GM23338 (cell line): ENCODE data around the gene GAK. TPM values are rescaled to one million over a fixed set of nuclear protein-coding genes. Genes with fewer than 3 reads are reported as not detected.

ENCODE experiments used
- ATAC-seq: fragments of 200-7000 bp; cut with Tn5 transposase; 3 replicates; pipeline ENCODE4 v1.9.1; 2020
- DNase-seq: peaks from one replicate; pipeline ENCODE4 v3.0.0-alpha.2; 2015; ENCODE audit warnings: low spot score
- H2AFZ ChIP-seq: fragments of 200-600 bp; sonication (generic); 2 replicates; pipeline ENCODE4 v1.8.0; 2016; ENCODE audit warnings: antibody characterized with exemption, mild to moderate bottlenecking, moderate library complexity
- H3F3A ChIP-seq: fragments of 200-600 bp; sonication (generic); replicated peaks from 2 replicates; pipeline ENCODE4 v1.8.0; 2017; ENCODE audit warnings: antibody characterized with exemption, mixed run types, low read depth
- H3K27ac ChIP-seq: fragments of 200-600 bp; sonication (generic); 2 replicates; pipeline ENCODE4 v1.6.1; 2016; ENCODE audit warnings: low read depth
- H3K27me3 ChIP-seq: fragments of 200-600 bp; sonication (generic); 2 replicates; pipeline ENCODE4 v1.8.0; 2016; ENCODE audit warnings: mild to moderate bottlenecking, mixed run types, moderate library complexity; ENCODE audit not compliant: insufficient read depth
- H3K36me3 ChIP-seq: fragments of 200-600 bp; sonication (generic); 2 replicates; pipeline ENCODE4 v1.8.0; 2016; ENCODE audit warnings: mild to moderate bottlenecking; ENCODE audit not compliant: insufficient read depth
- H3K4me1 ChIP-seq: fragments of 200-600 bp; sonication (generic); 2 replicates; pipeline ENCODE4 v1.8.0; 2016; ENCODE audit warnings: mild to moderate bottlenecking, moderate library complexity; ENCODE audit not compliant: insufficient read depth
- H3K4me2 ChIP-seq: fragments of 200-600 bp; sonication (generic); 2 replicates; pipeline ENCODE4 v1.7.1; 2017; ENCODE audit warnings: mixed run types
- H3K4me3 ChIP-seq: fragments of 200-600 bp; sonication (generic); 2 replicates; pipeline ENCODE4 v1.6.1; 2016; ENCODE audit warnings: mixed run types
- H3K79me2 ChIP-seq: fragments of 200-600 bp; sonication (generic); replicated peaks from 2 replicates; pipeline ENCODE4 v1.8.0; 2017; ENCODE audit warnings: mild to moderate bottlenecking; ENCODE audit not compliant: insufficient read depth
- H3K9me2 ChIP-seq: fragments of 200-600 bp; sonication (generic); 2 replicates; pipeline ENCODE4 v1.8.0; 2017; ENCODE audit not compliant: insufficient read depth
- H4K20me1 ChIP-seq: fragments of 200-600 bp; sonication (generic); replicated peaks from 2 replicates; pipeline ENCODE4 v1.8.0; 2017; ENCODE audit warnings: mild to moderate bottlenecking; ENCODE audit not compliant: insufficient read depth
- H3K27ac Mint-ChIP-seq: 2 replicates; pipeline ENCODE4 v1.8.0; 2020; ENCODE audit warnings: inconsistent platforms, mild to moderate bottlenecking, moderate library complexity, mixed read lengths
- H3K27me3 Mint-ChIP-seq: 3 replicates; pipeline ENCODE4 v1.8.0; 2022; ENCODE audit warnings: low read depth, mild to moderate bottlenecking, moderate library complexity, mixed read lengths, inconsistent platforms; ENCODE audit not compliant: insufficient read depth, poor library complexity
- H3K36me3 Mint-ChIP-seq: 3 replicates; pipeline ENCODE4 v1.8.0; 2021; ENCODE audit warnings: low read depth, mild to moderate bottlenecking, inconsistent platforms, moderate library complexity, mixed read lengths
- H3K4me1 Mint-ChIP-seq: 3 replicates; pipeline ENCODE4 v1.8.0; 2020; ENCODE audit warnings: mild to moderate bottlenecking, inconsistent platforms, mixed read lengths
- H3K4me3 Mint-ChIP-seq: 3 replicates; pipeline ENCODE4 v1.8.0; 2021; ENCODE audit warnings: moderate library complexity, mild to moderate bottlenecking, inconsistent platforms, mixed read lengths
- H3K9me3 Mint-ChIP-seq: 3 replicates; pipeline ENCODE4 v1.8.0; 2020; ENCODE audit warnings: moderate library complexity, mild to moderate bottlenecking, inconsistent platforms, mixed read lengths
- CREB1 ChIP-seq: fragments of 250-450 bp; sonication (Bioruptor Pico); IDR thresholded peaks from 2 replicates; pipeline ENCODE4 v1.5.0; 2020; ENCODE audit warnings: low read depth, mild to moderate bottlenecking, moderate library complexity
- CTCF ChIP-seq, 2 experiments: fragments of 200-600 bp in 1 of 2; sonication (generic) in 1 of 2; conservative IDR thresholded peaks; 2 replicates each; pipeline versions ENCODE4 v1.5.1 to v1.6.1; 2016 to 2017; ENCODE audit warnings: antibody characterized with exemption in 2 of 2, low read depth in 2 of 2, mild to moderate bottlenecking in 2 of 2, moderate library complexity in 1 of 2
- EZH2 ChIP-seq: fragments of 200-600 bp; sonication (generic); IDR thresholded peaks from one replicate; pipeline ENCODE4 v1.8.0; 2017; ENCODE audit warnings: antibody characterized with exemption, mild to moderate bottlenecking, low read depth; ENCODE audit not compliant: unreplicated experiment
- REST ChIP-seq: IDR thresholded peaks from one replicate; pipeline ENCODE4 v1.6.1; 2018; ENCODE audit warnings: antibody characterized with exemption; ENCODE audit not compliant: unreplicated experiment
- STAT1 ChIP-seq: IDR thresholded peaks from one replicate; pipeline ENCODE4 v1.6.1; 2016; ENCODE audit warnings: antibody characterized with exemption; ENCODE audit not compliant: unreplicated experiment
- ZNF114 ChIP-seq: fragments of 250-450 bp; sonication (Bioruptor Pico); IDR thresholded peaks from 2 replicates; pipeline ENCODE4 v1.5.0; 2020; ENCODE audit warnings: mild to moderate bottlenecking, moderate library complexity
- ZNF462 ChIP-seq: fragments of 250-450 bp; sonication (Bioruptor Pico); IDR thresholded peaks from 2 replicates; pipeline ENCODE4 v1.5.0; 2020; ENCODE audit warnings: mild to moderate bottlenecking, moderate library complexity
- polyA plus RNA-seq: library from polyadenylated mRNA; unstranded; fragments of >200 nt; fragmentation: Nextera tagmentation; extraction: Ambion mirVana; gene quantifications from 2 replicates; pipeline ENCODE4 v1.2.1, GENCODE V29; 2016
- total RNA-seq: library from RNA; depleted of rRNA; stranded (reverse); fragments of >200 nt; shearing (Covaris generic); gene quantifications from 2 replicates; pipeline ENCODE4 v1.2.3, GENCODE V29; 2014

The GAK gene
- total and polyA plus RNA-seq, 2 experiments from 2014 or later, result 48.5 to 124 TPM

- no peak for ATAC-seq
- no peaks in the 10 kb centered on the region for H3K4me1 ChIP-seq
- H2AFZ ChIP-seq, result no peak overlapping the region
- no peak overlapping the region for H3K27ac ChIP-seq
- DNase-seq, result no peak
- H3K27me3 Mint-ChIP-seq, result peaks cover 3% of the 10 kb centered on the region
- no peaks in the 10 kb centered on the region for H3K4me1 Mint-ChIP-seq
- H4K20me1 ChIP-seq, result no peaks in the 10 kb centered on the region
- H3K27me3 ChIP-seq, result no peaks in the 10 kb centered on the region
- TF ChIP-seq EZH2, result no peak
- TF ChIP-seq ZNF462 (CRISPR knock-in tag), result no peak
- TF ChIP-seq STAT1, result no peak
- TF ChIP-seq ZNF114 (CRISPR knock-in tag), result no peak
- TF ChIP-seq CTCF (conservative IDR thresholded peaks at IDR 0.05; ENCODE audit: low read depth in 2 of 2), result no peak
- no peak for TF ChIP-seq CREB1
- TF ChIP-seq REST, result no peak
- no peak overlapping the region for H3K27ac Mint-ChIP-seq
- peaks cover 3% of the 10 kb centered on the region; the same call in 1 of the 3 replicates for H3K9me3 Mint-ChIP-seq
- H3K4me2 ChIP-seq, result no peak overlapping the region
- no peaks in the 10 kb centered on the region for H3K36me3 ChIP-seq
- H3F3A ChIP-seq, result no peaks in the 10 kb centered on the region
- H3K36me3 Mint-ChIP-seq, result peaks cover 2% of the 10 kb centered on the region; the same call in 2 of the 3 replicates
- H3K4me3 ChIP-seq, result no peak overlapping the region
- H3K79me2 ChIP-seq, result no peaks in the 10 kb centered on the region
- no peaks in the 10 kb centered on the region for H3K9me2 ChIP-seq
- H3K4me3 Mint-ChIP-seq, result no peak overlapping the region
Observed at GRCh38 chr4:844752-845232, 87.3 kb downstream of the GAK start.
